HEK293 (cell line): ENCODE data around the gene SNHG17.

Experiments
- SCRT1 ChIP-seq: fragments of 450-650 bp; formaldehyde crosslinking; IDR thresholded peaks from 2 replicates; pipeline ENCODE4 v1.5.1; 2016; ENCODE audit warnings: missing biosample characterization, missing genetic modification characterization, borderline replicate concordance
- ZBTB17 ChIP-seq: fragments of 450-650 bp; formaldehyde crosslinking; IDR thresholded peaks from 2 replicates; pipeline ENCODE4 v1.5.1; 2016; ENCODE audit warnings: missing biosample characterization, missing genetic modification characterization
- ZFP37 ChIP-seq: fragments of 450-650 bp; formaldehyde crosslinking; IDR thresholded peaks from 2 replicates; pipeline ENCODE4 v1.5.1; 2016; ENCODE audit warnings: missing biosample characterization, missing genetic modification characterization
- ZNF121 ChIP-seq: fragments of 450-650 bp; formaldehyde crosslinking; IDR thresholded peaks from 2 replicates; pipeline ENCODE4 v1.5.1; 2016; ENCODE audit warnings: missing biosample characterization, missing genetic modification characterization
- ZNF16 ChIP-seq: fragments of 450-650 bp; formaldehyde crosslinking; IDR thresholded peaks from 2 replicates; pipeline ENCODE4 v1.5.1; 2016; ENCODE audit warnings: low read depth, missing biosample characterization, missing genetic modification characterization
- ZNF211 ChIP-seq: fragments of 450-650 bp; formaldehyde crosslinking; IDR thresholded peaks from 2 replicates; pipeline ENCODE4 v1.5.1; 2016; ENCODE audit warnings: low read depth, missing biosample characterization, missing genetic modification characterization
- TF ChIP-seq, protein P1 (sequence below): fragments of 450-650 bp; IDR thresholded peaks from 2 replicates; pipeline ENCODE4 v1.5.1; 2018; ENCODE audit warnings: missing biosample characterization, mild to moderate bottlenecking, missing genetic modification characterization
- TF ChIP-seq, protein P2 (sequence below): fragments of 450-650 bp; formaldehyde crosslinking; IDR thresholded peaks from 2 replicates; pipeline ENCODE4 v1.5.1; 2016; ENCODE audit warnings: missing biosample characterization, missing genetic modification characterization
- TF ChIP-seq, protein P3 (sequence below): fragments of 450-650 bp; formaldehyde crosslinking; IDR thresholded peaks from 2 replicates; pipeline ENCODE4 v1.5.1; 2017; ENCODE audit warnings: missing biosample characterization, missing genetic modification characterization
- TF ChIP-seq, protein P4 (sequence below): fragments of 450-650 bp; formaldehyde crosslinking; conservative IDR thresholded peaks from 2 replicates; pipeline ENCODE4 v1.5.1; 2016; ENCODE audit warnings: low read depth, missing biosample characterization, missing genetic modification characterization

DNA sequence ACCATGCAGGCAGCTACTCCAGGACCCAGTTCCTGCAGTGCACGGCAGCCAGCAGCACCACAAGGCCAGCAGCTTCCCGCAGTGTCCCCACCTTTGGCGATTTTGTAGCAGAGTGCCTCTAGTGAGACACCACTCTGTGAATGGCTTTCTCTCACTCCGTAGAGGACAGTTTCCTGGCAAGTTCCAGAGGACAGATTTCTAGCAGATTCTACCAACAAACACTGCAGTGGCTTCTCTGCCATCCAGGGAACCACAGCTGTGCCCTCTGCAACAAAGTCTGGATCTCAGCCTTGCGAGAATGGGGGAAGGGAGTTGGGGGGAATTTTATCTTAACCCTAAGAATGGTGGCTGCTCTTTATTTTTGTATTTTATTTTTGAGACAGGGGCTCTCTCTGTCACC lies 28.7 kb downstream of the SNHG17 start:
- TF ChIP-seq, protein P1, sequence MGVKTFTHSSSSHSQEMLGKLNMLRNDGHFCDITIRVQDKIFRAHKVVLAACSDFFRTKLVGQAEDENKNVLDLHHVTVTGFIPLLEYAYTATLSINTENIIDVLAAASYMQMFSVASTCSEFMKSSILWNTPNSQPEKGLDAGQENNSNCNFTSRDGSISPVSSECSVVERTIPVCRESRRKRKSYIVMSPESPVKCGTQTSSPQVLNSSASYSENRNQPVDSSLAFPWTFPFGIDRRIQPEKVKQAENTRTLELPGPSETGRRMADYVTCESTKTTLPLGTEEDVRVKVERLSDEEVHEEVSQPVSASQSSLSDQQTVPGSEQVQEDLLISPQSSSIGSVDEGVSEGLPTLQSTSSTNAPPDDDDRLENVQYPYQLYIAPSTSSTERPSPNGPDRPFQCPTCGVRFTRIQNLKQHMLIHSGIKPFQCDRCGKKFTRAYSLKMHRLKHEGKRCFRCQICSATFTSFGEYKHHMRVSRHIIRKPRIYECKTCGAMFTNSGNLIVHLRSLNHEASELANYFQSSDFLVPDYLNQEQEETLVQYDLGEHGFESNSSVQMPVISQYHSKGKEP (tag by site-specific recombination), result no peak
- TF ChIP-seq, protein P2, sequence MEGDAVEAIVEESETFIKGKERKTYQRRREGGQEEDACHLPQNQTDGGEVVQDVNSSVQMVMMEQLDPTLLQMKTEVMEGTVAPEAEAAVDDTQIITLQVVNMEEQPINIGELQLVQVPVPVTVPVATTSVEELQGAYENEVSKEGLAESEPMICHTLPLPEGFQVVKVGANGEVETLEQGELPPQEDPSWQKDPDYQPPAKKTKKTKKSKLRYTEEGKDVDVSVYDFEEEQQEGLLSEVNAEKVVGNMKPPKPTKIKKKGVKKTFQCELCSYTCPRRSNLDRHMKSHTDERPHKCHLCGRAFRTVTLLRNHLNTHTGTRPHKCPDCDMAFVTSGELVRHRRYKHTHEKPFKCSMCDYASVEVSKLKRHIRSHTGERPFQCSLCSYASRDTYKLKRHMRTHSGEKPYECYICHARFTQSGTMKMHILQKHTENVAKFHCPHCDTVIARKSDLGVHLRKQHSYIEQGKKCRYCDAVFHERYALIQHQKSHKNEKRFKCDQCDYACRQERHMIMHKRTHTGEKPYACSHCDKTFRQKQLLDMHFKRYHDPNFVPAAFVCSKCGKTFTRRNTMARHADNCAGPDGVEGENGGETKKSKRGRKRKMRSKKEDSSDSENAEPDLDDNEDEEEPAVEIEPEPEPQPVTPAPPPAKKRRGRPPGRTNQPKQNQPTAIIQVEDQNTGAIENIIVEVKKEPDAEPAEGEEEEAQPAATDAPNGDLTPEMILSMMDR (tag by site-specific recombination), result no peak
- no peak for TF ChIP-seq SCRT1 (tag by site-specific recombination)
- TF ChIP-seq, protein P3, sequence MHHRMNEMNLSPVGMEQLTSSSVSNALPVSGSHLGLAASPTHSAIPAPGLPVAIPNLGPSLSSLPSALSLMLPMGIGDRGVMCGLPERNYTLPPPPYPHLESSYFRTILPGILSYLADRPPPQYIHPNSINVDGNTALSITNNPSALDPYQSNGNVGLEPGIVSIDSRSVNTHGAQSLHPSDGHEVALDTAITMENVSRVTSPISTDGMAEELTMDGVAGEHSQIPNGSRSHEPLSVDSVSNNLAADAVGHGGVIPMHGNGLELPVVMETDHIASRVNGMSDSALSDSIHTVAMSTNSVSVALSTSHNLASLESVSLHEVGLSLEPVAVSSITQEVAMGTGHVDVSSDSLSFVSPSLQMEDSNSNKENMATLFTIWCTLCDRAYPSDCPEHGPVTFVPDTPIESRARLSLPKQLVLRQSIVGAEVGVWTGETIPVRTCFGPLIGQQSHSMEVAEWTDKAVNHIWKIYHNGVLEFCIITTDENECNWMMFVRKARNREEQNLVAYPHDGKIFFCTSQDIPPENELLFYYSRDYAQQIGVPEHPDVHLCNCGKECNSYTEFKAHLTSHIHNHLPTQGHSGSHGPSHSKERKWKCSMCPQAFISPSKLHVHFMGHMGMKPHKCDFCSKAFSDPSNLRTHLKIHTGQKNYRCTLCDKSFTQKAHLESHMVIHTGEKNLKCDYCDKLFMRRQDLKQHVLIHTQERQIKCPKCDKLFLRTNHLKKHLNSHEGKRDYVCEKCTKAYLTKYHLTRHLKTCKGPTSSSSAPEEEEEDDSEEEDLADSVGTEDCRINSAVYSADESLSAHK (tag by site-specific recombination), result no peak
- TF ChIP-seq ZFP37 (tag by site-specific recombination), result no peak
- no peak for TF ChIP-seq ZNF16 (tag by site-specific recombination)
- TF ChIP-seq ZNF211, result no peak
- no peak for TF ChIP-seq ZNF121 (tag by site-specific recombination)
- TF ChIP-seq ZBTB17 (tag by site-specific recombination), result no peak
- TF ChIP-seq, protein P4, sequence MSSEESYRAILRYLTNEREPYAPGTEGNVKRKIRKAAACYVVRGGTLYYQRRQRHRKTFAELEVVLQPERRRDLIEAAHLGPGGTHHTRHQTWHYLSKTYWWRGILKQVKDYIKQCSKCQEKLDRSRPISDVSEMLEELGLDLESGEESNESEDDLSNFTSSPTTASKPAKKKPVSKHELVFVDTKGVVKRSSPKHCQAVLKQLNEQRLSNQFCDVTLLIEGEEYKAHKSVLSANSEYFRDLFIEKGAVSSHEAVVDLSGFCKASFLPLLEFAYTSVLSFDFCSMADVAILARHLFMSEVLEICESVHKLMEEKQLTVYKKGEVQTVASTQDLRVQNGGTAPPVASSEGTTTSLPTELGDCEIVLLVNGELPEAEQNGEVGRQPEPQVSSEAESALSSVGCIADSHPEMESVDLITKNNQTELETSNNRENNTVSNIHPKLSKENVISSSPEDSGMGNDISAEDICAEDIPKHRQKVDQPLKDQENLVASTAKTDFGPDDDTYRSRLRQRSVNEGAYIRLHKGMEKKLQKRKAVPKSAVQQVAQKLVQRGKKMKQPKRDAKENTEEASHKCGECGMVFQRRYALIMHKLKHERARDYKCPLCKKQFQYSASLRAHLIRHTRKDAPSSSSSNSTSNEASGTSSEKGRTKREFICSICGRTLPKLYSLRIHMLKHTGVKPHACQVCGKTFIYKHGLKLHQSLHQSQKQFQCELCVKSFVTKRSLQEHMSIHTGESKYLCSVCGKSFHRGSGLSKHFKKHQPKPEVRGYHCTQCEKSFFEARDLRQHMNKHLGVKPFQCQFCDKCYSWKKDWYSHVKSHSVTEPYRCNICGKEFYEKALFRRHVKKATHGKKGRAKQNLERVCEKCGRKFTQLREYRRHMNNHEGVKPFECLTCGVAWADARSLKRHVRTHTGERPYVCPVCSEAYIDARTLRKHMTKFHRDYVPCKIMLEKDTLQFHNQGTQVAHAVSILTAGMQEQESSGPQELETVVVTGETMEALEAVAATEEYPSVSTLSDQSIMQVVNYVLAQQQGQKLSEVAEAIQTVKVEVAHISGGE, result no peak
